SKM-1 treated with dmso at 0.1 percent for 144 hours (cell line): ENCODE results near the gene CDHR2.

ENCODE experiments used
- DNase-seq: peaks from one replicate; lab custom pipeline; 2025; ENCODE audit not compliant: unreplicated experiment; lab: John Stamatoyannopoulos, UW

Gene CDHR2

GRCh38 chr5:176529116-176529740, 19.9 kb upstream of the CDHR2 start:
- DNase-seq, result no peak

- no peak for DNase-seq
These were observed 19.4 kb upstream of the CDHR2 start for GRCh38 chr5:176529741-176530141.

- DNase-seq, result no peak
These were observed 18.7 kb upstream of the CDHR2 start for GRCh38 chr5:176530393-176530982.

- DNase-seq, result no peak
These were observed 17.9 kb upstream of the CDHR2 start for GRCh38 chr5:176530983-176531901.

GRCh38 chr5:176531902-176532493, 17.1 kb upstream of the CDHR2 start:
- no peak for DNase-seq

GRCh38 chr5:176532795-176533194, 16.3 kb upstream of the CDHR2 start:
- DNase-seq, result no peak

GRCh38 chr5:176533390-176533789, 15.8 kb upstream of the CDHR2 start:
- peak; percentile 91 for DNase-seq

- DNase-seq, result peak; percentile 46
These were observed 15.1 kb upstream of the CDHR2 start for GRCh38 chr5:176533894-176534611.

GRCh38 chr5:176534640-176535039, 14.5 kb upstream of the CDHR2 start:
- DNase-seq, result no peak

GRCh38 chr5:176535101-176535663, 14.0 kb upstream of the CDHR2 start:
- peak; percentile 57 for DNase-seq

- no peak for DNase-seq
These were observed 13.4 kb upstream of the CDHR2 start for GRCh38 chr5:176535664-176536131.

GRCh38 chr5:176536132-176536901, 12.8 kb upstream of the CDHR2 start:
- DNase-seq, result peak; percentile 70

GRCh38 chr5:176536902-176537553, 12.1 kb upstream of the CDHR2 start, which contains the start of gene RNF44:
TSS of gene RNF44 (minus strand) at chr5:176537402. CDS start at chr5:176532472, 4,930 bp downstream.
- peak; percentile 95 for DNase-seq

GRCh38 chr5:176537554-176538229, 11.4 kb upstream of the CDHR2 start:
- peak; percentile 99 for DNase-seq

- DNase-seq, result no peak
These were observed 10.7 kb upstream of the CDHR2 start for GRCh38 chr5:176538230-176538988.

GRCh38 chr5:176538989-176539384, 10.2 kb upstream of the CDHR2 start:
- DNase-seq, result no peak

GRCh38 chr5:176540476-176540899, 8.7 kb upstream of the CDHR2 start:
- DNase-seq, result no peak

- no peak for DNase-seq
These were observed 8.2 kb upstream of the CDHR2 start for GRCh38 chr5:176540956-176541337.
